ENCODE data around the gene NPHP3. TPM values are rescaled to one million over a fixed set of nuclear protein-coding genes. Genes with fewer than 3 reads are reported as not detected.

The NPHP3 gene
- polyA plus RNA-seq, 1 donor from 2014 or later: 9.0 TPM

GRCh38 chr3:132675408-132675807, 46.8 kb downstream of the NPHP3 start:
- peaks cover 6% of the 10 kb centered on the region for H3K36me3 ChIP-seq (ENCODE audit: insufficient read depth, low read length)
- TF ChIP-seq EP300 (conservative IDR thresholded peaks at IDR 0.05; ENCODE audit: poor library complexity, severe bottlenecking): no peak
- no peak for TF ChIP-seq EZH2 (IDR thresholded peaks at IDR 0.05; ENCODE audit: borderline replicate concordance, insufficient read depth, low read length, poor library complexity, severe bottlenecking)
- no peak for TF ChIP-seq CTCF (IDR thresholded peaks at IDR 0.05; ENCODE audit: poor library complexity, severe bottlenecking)
- no peak for TF ChIP-seq TAF1 (IDR thresholded peaks at IDR 0.05; ENCODE audit: low read depth)
- TF ChIP-seq POLR2AphosphoS5 (IDR thresholded peaks at IDR 0.05): no peak
- no peak for TF ChIP-seq RAD21 (conservative IDR thresholded peaks at IDR 0.05)
- no peak for TF ChIP-seq MXI1 (conservative IDR thresholded peaks at IDR 0.05; ENCODE audit: poor library complexity, severe bottlenecking)
- no peak for TF ChIP-seq REST (IDR thresholded peaks at IDR 0.05; ENCODE audit: borderline replicate concordance)
- TF ChIP-seq SMC3 (conservative IDR thresholded peaks at IDR 0.05; ENCODE audit: poor library complexity): no peak
- H3K9me3 ChIP-seq (ENCODE audit: low read length): no peaks in the 10 kb centered on the region

GRCh38 chr3:132669256-132669777, 52.9 kb downstream of the NPHP3 start:
- TF ChIP-seq CTCF (IDR thresholded peaks at IDR 0.05; ENCODE audit: poor library complexity, severe bottlenecking) (no peak), POLR2AphosphoS5 (IDR thresholded peaks at IDR 0.05) (no peak), TAF1 (IDR thresholded peaks at IDR 0.05; ENCODE audit: low read depth) (no peak), EZH2 (IDR thresholded peaks at IDR 0.05; ENCODE audit: borderline replicate concordance, insufficient read depth, low read length, poor library complexity, severe bottlenecking) (no peak), EP300 (conservative IDR thresholded peaks at IDR 0.05; ENCODE audit: poor library complexity, severe bottlenecking) (no peak), REST (IDR thresholded peaks at IDR 0.05; ENCODE audit: borderline replicate concordance) (no peak), SMC3 (conservative IDR thresholded peaks at IDR 0.05; ENCODE audit: poor library complexity) (no peak), RAD21 (conservative IDR thresholded peaks at IDR 0.05) (no peak), MXI1 (conservative IDR thresholded peaks at IDR 0.05; ENCODE audit: poor library complexity, severe bottlenecking) (no peak)
- H3K27ac ChIP-seq (ENCODE audit: low read length): no peak overlapping the region
- no peaks in the 10 kb centered on the region for H4K20me1 ChIP-seq (ENCODE audit: insufficient read depth)
- H3K9ac ChIP-seq (ENCODE audit: low read length): no peak overlapping the region
- no peaks in the 10 kb centered on the region for H3K9me3 ChIP-seq (ENCODE audit: low read length)
- no peaks in the 10 kb centered on the region for H3K9me2 ChIP-seq (ENCODE audit: insufficient read depth, low read length)
- no peak overlapping the region for H3K4me2 ChIP-seq (ENCODE audit: low read length)
- H3F3A ChIP-seq (ENCODE audit: insufficient read depth, low read length, poor library complexity, severe bottlenecking): no peaks in the 10 kb centered on the region
- no peaks in the 10 kb centered on the region for H3K36me3 ChIP-seq (ENCODE audit: insufficient read depth, low read length)
- H3K79me2 ChIP-seq (replicated peaks; ENCODE audit: insufficient read depth, low read length): peaks cover 5% of the 10 kb centered on the region
- no peak overlapping the region for H2AFZ ChIP-seq (ENCODE audit: low read depth, low read length)
- no peak overlapping the region for H3K4me3 ChIP-seq (ENCODE audit: low read length)
- no peaks in the 10 kb centered on the region for H3K27me3 ChIP-seq (ENCODE audit: insufficient read depth, low read depth, low read length)

More at GRCh38 chr3:132675408-132675807, 46.8 kb downstream of the NPHP3 start:
- Histone ChIP-seq H3K4me2 (ENCODE audit: low read length) (no peak overlapping the region), H3F3A (ENCODE audit: insufficient read depth, low read length, poor library complexity, severe bottlenecking) (no peaks in the 10 kb centered on the region), H3K4me3 (ENCODE audit: low read length) (no peak overlapping the region), H3K27ac (ENCODE audit: low read length) (no peak overlapping the region), H3K9ac (ENCODE audit: low read length) (no peak overlapping the region), H3K9me2 (ENCODE audit: insufficient read depth, low read length) (no peaks in the 10 kb centered on the region), H4K20me1 (ENCODE audit: insufficient read depth) (no peaks in the 10 kb centered on the region), H2AFZ (ENCODE audit: low read depth, low read length) (no peak overlapping the region), H3K27me3 (ENCODE audit: insufficient read depth, low read depth, low read length) (no peaks in the 10 kb centered on the region), H3K79me2 (replicated peaks; ENCODE audit: insufficient read depth, low read length) (no peaks in the 10 kb centered on the region)
